Mesendoderm (in vitro differentiated cells): ENCODE data around the gene PEX1. TPM values are rescaled to one million over a fixed set of nuclear protein-coding genes. Genes with fewer than 3 reads are reported as not detected.

Experiments
- DNase-seq: peaks from one replicate; pipeline ENCODE4 v3.0.0; 2013
- H2AK5ac ChIP-seq: 2 replicates; pipeline ENCODE4 v1.6.1; 2013; ENCODE audit warnings: low read length, inconsistent platforms
- H2BK120ac ChIP-seq: 2 replicates; pipeline ENCODE4 v1.6.1; 2013; ENCODE audit warnings: low read depth, mild to moderate bottlenecking, low read length, moderate library complexity, mixed read lengths
- H2BK15ac ChIP-seq: replicated peaks from 2 replicates; pipeline ENCODE4 v1.6.1; 2013; ENCODE audit warnings: low read depth, mild to moderate bottlenecking, moderate library complexity
- H2BK5ac ChIP-seq: 2 replicates; pipeline ENCODE4 v1.6.1; 2013; ENCODE audit warnings: low read length, inconsistent platforms
- H3K18ac ChIP-seq: 2 replicates; pipeline ENCODE4 v1.6.1; 2013; ENCODE audit warnings: mild to moderate bottlenecking, low read length, mixed read lengths
- H3K23ac ChIP-seq: one replicate; pipeline ENCODE4 v1.6.1; 2013; ENCODE audit warnings: low read length
- H3K27ac ChIP-seq: 2 replicates; pipeline ENCODE4 v1.5.1; 2013; ENCODE audit warnings: low read depth, mild to moderate bottlenecking, inconsistent platforms, low read length, moderate library complexity
- H3K27me3 ChIP-seq: 2 replicates; pipeline ENCODE4 v1.6.1; 2013; ENCODE audit warnings: low read length, control low read depth, mild to moderate bottlenecking, inconsistent platforms; ENCODE audit not compliant: insufficient read depth, poor library complexity
- H3K36me3 ChIP-seq: 2 replicates; pipeline ENCODE4 v1.6.1; 2013; ENCODE audit warnings: low read length, inconsistent platforms; ENCODE audit not compliant: control insufficient read depth, insufficient read depth
- H3K4ac ChIP-seq: one replicate; pipeline ENCODE4 v1.6.1; 2013; ENCODE audit warnings: low read depth, mild to moderate bottlenecking, low read length, moderate library complexity
- H3K4me1 ChIP-seq: 2 replicates; pipeline ENCODE4 v1.6.1; 2013; ENCODE audit warnings: low read depth, low read length, inconsistent platforms; ENCODE audit not compliant: control insufficient read depth
- H3K4me2 ChIP-seq: 2 replicates; pipeline ENCODE4 v1.6.1; 2013; ENCODE audit warnings: low read length
- H3K4me3 ChIP-seq: 2 replicates; pipeline ENCODE4 v1.5.1; 2013; ENCODE audit warnings: mild to moderate bottlenecking, low read length
- H3K56ac ChIP-seq: one replicate; pipeline ENCODE4 v1.6.1; 2013; ENCODE audit warnings: low read length
- H3K79me1 ChIP-seq: 2 replicates; pipeline ENCODE4 v1.6.1; 2013; ENCODE audit warnings: low read length, inconsistent platforms
- H3K79me2 ChIP-seq: 2 replicates; pipeline ENCODE4 v1.6.1; 2013; ENCODE audit warnings: mild to moderate bottlenecking, low read length; ENCODE audit not compliant: control insufficient read depth, insufficient read depth
- H3K9ac ChIP-seq: 2 replicates; pipeline ENCODE4 v1.6.1; 2013; ENCODE audit warnings: low read length, inconsistent platforms
- H4K5ac ChIP-seq: one replicate; pipeline ENCODE4 v1.6.1; 2013; ENCODE audit warnings: low read length
- H4K8ac ChIP-seq: one replicate; pipeline ENCODE4 v1.6.1; 2013; ENCODE audit warnings: low read depth, mild to moderate bottlenecking, control low read depth, low read length, moderate library complexity
- WGBS: extraction: QIAGEN DNeasy Blood & Tissue Kit; methylation state at CpG from one replicate; pipeline ENCODE4 v1.1.7; 2013; ENCODE audit warnings: low lambda C conversion rate, missing lambda C conversion rate; ENCODE audit not compliant: insufficient coverage; ENCODE audit errors: extremely low coverage; 5-methylcytosine and 5-hydroxymethylcytosine counted together
- polyA plus RNA-seq, 2 experiments: library from polyadenylated mRNA; stranded (reverse); fragments of 200-250 nt; gene quantifications; one replicate each; pipeline ENCODE4 v1.2.3, GENCODE V29; 2013

PEX1 gene
- polyA plus RNA-seq (2013, experiment 1 of 2), result 13.5 TPM
- polyA plus RNA-seq (2013, experiment 2 of 2), result 14.8 TPM

DNA sequence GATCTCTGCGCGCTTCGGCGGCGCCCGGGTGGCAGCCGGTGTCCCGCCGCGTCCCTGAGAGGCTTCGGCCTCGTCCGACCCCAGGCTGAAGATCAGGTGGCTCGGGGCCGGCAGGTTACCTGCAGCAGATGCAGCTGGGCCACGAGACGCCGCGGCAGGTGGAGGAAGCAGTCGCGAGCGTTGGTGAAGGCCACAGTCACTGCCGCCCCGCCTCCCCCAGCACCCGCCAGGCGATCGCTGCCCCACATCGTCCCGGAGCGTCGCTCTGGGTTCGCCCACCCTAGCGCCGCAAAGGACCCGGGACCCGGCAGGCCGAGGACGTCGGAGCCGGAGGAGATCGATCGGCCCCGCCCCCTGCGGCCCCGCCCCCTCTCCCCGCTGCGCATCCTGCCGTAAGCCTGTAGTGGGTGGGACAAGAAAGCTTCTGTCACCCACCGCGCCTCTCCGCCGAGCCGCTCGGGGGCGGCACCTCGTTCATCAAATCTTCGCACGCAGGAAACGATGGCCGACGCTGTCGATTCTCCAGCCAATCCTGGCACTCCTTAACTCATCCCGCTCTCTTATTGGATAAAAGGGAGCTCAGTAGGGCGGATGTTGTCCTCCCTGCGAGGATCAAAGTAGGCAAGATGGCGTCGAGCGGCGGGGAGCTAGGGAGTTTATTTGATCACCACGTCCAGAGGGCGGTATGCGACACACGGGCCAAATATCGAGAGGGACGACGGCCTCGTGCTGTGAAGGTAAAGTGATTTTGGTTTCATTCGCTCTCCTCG is at the start of gene PEX1, which contains the start of gene RBM48:
TSS of gene PEX1 (minus strand) at position 333 of the 770 bp plus-strand sequence. CDS start at position 248, 85 bp downstream.
TSS of gene RBM48 (plus strand) at position 608 of the 770 bp plus-strand sequence. CDS start at position 627, 19 bp downstream.
- Histone ChIP-seq H2AK5ac (no peak within 1 kb of the TSS), H3K23ac (no peak within 1 kb of the TSS), H4K8ac (peak within 1 kb of the TSS; percentile 84), H3K4me1 (no peaks in the 10 kb centered on the region), H4K5ac (no peak within 1 kb of the TSS), H2BK15ac (no peak within 1 kb of the TSS), H3K79me2 (no peaks in the 10 kb centered on the region), H3K79me1 (no peaks in the 10 kb centered on the region), H2BK120ac (no peak within 1 kb of the TSS), H3K56ac (peak within 1 kb of the TSS; percentile 94), H3K4me2 (peak within 1 kb of the TSS; percentile 95), H3K27ac (peak within 1 kb of the TSS; percentile 30), H3K9ac (peak within 1 kb of the TSS; percentile 82), H3K18ac (no peak within 1 kb of the TSS), H3K27me3 (no peaks in the 10 kb centered on the region), H3K36me3 (peaks cover 4% of the 10 kb centered on the region), H3K4me3 (peak within 1 kb of the TSS; percentile 90), H3K4ac (no peak within 1 kb of the TSS), H2BK5ac (no peak within 1 kb of the TSS)
- WGBS, result no CpG with 5 or more reads among the region's 79 CpGs
- peak; percentile 100 for DNase-seq

DNA sequence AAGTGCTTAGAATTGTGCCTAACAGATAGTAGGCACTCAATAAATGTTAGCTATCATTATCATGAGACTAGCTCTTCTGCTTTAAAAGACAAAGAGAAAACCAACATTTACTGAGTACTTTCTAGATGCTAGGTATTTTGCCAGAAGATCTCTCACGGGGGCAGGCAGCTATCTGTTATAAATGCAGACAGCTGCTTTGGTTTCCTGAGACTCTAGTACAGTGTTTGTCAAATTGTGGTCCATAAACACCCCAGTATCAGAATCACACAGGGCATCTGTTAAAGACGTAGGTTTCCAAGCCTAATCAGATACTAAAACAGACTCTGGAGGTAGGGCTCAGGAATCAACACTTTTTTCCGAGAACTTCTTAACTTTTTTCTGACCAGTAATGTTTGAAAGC is 48.0 kb upstream of the PEX1 start:
- Histone ChIP-seq H3K56ac (no peak overlapping the region), H3K4ac (no peak overlapping the region), H3K18ac (no peak overlapping the region), H4K5ac (no peak overlapping the region), H3K4me2 (no peak overlapping the region), H3K79me1 (peaks cover 2% of the 10 kb centered on the region), H2BK5ac (no peak overlapping the region), H3K36me3 (no peaks in the 10 kb centered on the region), H4K8ac (no peak overlapping the region), H2BK120ac (no peak overlapping the region), H3K23ac (no peak overlapping the region), H2BK15ac (no peak overlapping the region), H3K27ac (no peak overlapping the region), H3K4me1 (no peaks in the 10 kb centered on the region), H3K9ac (no peak overlapping the region), H3K4me3 (no peak overlapping the region), H3K27me3 (no peaks in the 10 kb centered on the region), H3K79me2 (peaks cover 2% of the 10 kb centered on the region), H2AK5ac (no peak overlapping the region)
- no CpG with 5 or more reads among the region's 3 CpGs for WGBS
- no peak for DNase-seq

DNA sequence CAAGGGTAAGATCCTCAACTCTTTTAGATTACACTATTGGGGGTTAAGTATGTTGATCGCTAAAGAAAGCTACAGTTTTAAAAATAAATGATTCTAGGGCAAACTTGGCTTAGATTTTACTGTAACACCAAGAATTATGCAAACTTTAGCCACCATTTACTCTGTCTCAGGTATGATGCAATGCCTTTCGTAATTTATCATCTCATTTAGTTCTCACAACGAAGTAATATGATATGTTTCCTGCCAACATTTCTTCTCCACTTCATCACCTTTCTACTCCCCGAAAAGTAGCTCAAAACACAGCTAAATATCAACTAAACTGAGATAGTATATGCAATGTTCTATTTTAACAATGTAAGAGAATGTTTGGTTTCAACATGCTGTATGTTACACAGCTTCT is 40.8 kb upstream of the PEX1 start:
- H3K4ac ChIP-seq, result no peak overlapping the region
- no peak overlapping the region for H3K4me3 ChIP-seq
- no peak overlapping the region for H4K8ac ChIP-seq
- H3K23ac ChIP-seq, result no peak overlapping the region
- H4K5ac ChIP-seq, result no peak overlapping the region
- H3K79me2 ChIP-seq, result no peaks in the 10 kb centered on the region
- H2BK120ac ChIP-seq, result no peak overlapping the region
- H2BK15ac ChIP-seq, result no peak overlapping the region
- H3K18ac ChIP-seq, result no peak overlapping the region
- H3K56ac ChIP-seq, result no peak overlapping the region
- no peak for DNase-seq
- no peaks in the 10 kb centered on the region for H3K27me3 ChIP-seq
- WGBS, result 100% methylated on average over 1 of the region's 4 CpGs
- H2BK5ac ChIP-seq, result no peak overlapping the region
- H2AK5ac ChIP-seq, result no peak overlapping the region
- H3K27ac ChIP-seq, result no peak overlapping the region
- no peaks in the 10 kb centered on the region for H3K4me1 ChIP-seq
- H3K9ac ChIP-seq, result no peak overlapping the region
- peaks cover 2% of the 10 kb centered on the region for H3K36me3 ChIP-seq
- no peak overlapping the region for H3K4me2 ChIP-seq
- H3K79me1 ChIP-seq, result no peaks in the 10 kb centered on the region

DNA sequence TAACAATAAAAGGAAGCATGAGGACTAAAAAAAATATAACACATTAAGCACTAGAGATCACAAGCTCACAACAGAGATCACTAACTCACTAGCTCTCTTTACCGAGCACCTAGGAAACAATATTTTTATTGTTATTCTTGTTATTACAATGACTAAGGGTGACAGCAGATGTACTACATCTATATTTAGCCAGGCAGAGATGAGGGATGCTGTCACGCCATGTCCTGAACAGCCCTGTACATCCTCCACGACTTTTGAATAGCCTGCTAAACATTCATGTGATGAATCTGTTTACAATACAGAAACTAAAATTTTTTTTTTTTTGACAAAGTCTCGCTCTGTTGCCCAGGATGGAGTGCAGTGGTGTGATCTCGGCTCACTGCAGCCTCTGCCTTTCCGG is 39.1 kb upstream of the PEX1 start:
- no peak overlapping the region for H3K18ac ChIP-seq
- no peaks in the 10 kb centered on the region for H3K4me1 ChIP-seq
- no peak overlapping the region for H3K9ac ChIP-seq
- DNase-seq, result no peak
- WGBS, result no CpG with 5 or more reads among the region's 6 CpGs
- peaks cover 2% of the 10 kb centered on the region for H3K36me3 ChIP-seq
- no peak overlapping the region for H3K4ac ChIP-seq
- H3K79me2 ChIP-seq, result no peaks in the 10 kb centered on the region
- no peak overlapping the region for H2AK5ac ChIP-seq
- H3K79me1 ChIP-seq, result no peaks in the 10 kb centered on the region
- no peak overlapping the region for H2BK5ac ChIP-seq
- no peak overlapping the region for H4K5ac ChIP-seq
- no peak overlapping the region for H4K8ac ChIP-seq
- H3K4me3 ChIP-seq, result no peak overlapping the region
- H3K27ac ChIP-seq, result no peak overlapping the region
- no peaks in the 10 kb centered on the region for H3K27me3 ChIP-seq
- no peak overlapping the region for H3K56ac ChIP-seq
- H2BK15ac ChIP-seq, result no peak overlapping the region
- no peak overlapping the region for H2BK120ac ChIP-seq
- no peak overlapping the region for H3K4me2 ChIP-seq
- no peak overlapping the region for H3K23ac ChIP-seq

DNA sequence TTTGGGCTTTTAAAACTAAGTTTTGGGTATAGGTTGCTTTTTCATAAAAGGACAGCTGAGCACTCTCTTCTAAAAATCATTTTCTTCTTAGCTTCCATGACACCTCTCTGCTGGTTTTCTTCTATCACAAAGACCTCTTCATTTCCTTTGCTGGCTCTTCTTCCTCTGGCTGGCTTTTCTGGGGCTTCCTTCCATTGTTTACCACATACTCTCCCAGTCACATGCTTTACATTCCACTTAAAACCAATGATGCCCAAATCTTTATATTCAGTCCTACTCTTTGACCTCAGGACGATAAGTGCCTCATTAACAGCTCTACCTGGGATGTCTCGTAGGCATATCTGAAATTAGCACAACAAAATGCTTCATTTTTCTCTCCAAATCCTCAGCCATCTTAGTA is 35.0 kb upstream of the PEX1 start:
- Histone ChIP-seq H3K79me1 (no peaks in the 10 kb centered on the region), H3K9ac (no peak overlapping the region), H4K5ac (no peak overlapping the region), H3K4me1 (no peaks in the 10 kb centered on the region), H3K18ac (no peak overlapping the region), H3K56ac (no peak overlapping the region), H3K23ac (no peak overlapping the region), H2BK5ac (no peak overlapping the region), H3K4me2 (no peak overlapping the region), H3K27ac (no peak overlapping the region), H2BK120ac (no peak overlapping the region), H3K4me3 (no peak overlapping the region), H2BK15ac (no peak overlapping the region), H3K4ac (no peak overlapping the region), H2AK5ac (no peak overlapping the region), H3K79me2 (no peaks in the 10 kb centered on the region), H3K36me3 (no peaks in the 10 kb centered on the region), H4K8ac (no peak overlapping the region), H3K27me3 (no peaks in the 10 kb centered on the region)
- no CpG with 5 or more reads among the region's 2 CpGs for WGBS
- peak; percentile 69 for DNase-seq

DNA sequence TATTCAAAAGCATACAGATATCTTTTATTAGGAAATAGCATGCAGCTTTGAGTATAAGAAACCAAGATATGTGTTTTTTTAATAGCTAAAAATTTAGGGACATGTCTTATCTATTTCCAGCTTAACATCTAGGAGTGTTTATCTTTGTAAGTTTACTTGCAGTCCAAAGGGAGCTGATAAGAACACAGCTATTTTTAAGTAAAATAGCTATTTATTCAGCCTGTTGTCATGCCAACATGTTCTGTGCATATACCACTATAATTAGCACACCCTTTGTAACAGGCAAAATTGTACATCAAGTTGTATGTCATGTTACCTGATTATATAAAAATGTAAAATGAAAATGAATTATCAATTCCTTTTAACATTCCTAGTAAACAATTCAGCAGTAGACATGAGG is 32.3 kb upstream of the PEX1 start:
- no peak overlapping the region for H3K9ac ChIP-seq
- H3K4me1 ChIP-seq, result no peaks in the 10 kb centered on the region
- H3K4me3 ChIP-seq, result no peak overlapping the region
- no peaks in the 10 kb centered on the region for H3K27me3 ChIP-seq
- no peaks in the 10 kb centered on the region for H3K79me1 ChIP-seq
- no peak for DNase-seq
- H3K4ac ChIP-seq, result no peak overlapping the region
- H3K27ac ChIP-seq, result no peak overlapping the region
- no peak overlapping the region for H2AK5ac ChIP-seq
- H2BK15ac ChIP-seq, result no peak overlapping the region
- H3K23ac ChIP-seq, result no peak overlapping the region
- no peak overlapping the region for H3K18ac ChIP-seq
- no peak overlapping the region for H3K56ac ChIP-seq
- no peak overlapping the region for H2BK5ac ChIP-seq
- no peak overlapping the region for H4K8ac ChIP-seq
- no peaks in the 10 kb centered on the region for H3K79me2 ChIP-seq
- no peak overlapping the region for H3K4me2 ChIP-seq
- no peaks in the 10 kb centered on the region for H3K36me3 ChIP-seq
- no peak overlapping the region for H2BK120ac ChIP-seq
- no peak overlapping the region for H4K5ac ChIP-seq
